GM21786 (cell line): Measurements from ENCODE around the gene MYL11.

Experiments
- ATAC-seq: cut with Tn5 transposase; IDR thresholded peaks from one replicate; pipeline ENCODE4 v1.9.1; 2021; ENCODE audit not compliant: unreplicated experiment

MYL11 gene

DNA sequence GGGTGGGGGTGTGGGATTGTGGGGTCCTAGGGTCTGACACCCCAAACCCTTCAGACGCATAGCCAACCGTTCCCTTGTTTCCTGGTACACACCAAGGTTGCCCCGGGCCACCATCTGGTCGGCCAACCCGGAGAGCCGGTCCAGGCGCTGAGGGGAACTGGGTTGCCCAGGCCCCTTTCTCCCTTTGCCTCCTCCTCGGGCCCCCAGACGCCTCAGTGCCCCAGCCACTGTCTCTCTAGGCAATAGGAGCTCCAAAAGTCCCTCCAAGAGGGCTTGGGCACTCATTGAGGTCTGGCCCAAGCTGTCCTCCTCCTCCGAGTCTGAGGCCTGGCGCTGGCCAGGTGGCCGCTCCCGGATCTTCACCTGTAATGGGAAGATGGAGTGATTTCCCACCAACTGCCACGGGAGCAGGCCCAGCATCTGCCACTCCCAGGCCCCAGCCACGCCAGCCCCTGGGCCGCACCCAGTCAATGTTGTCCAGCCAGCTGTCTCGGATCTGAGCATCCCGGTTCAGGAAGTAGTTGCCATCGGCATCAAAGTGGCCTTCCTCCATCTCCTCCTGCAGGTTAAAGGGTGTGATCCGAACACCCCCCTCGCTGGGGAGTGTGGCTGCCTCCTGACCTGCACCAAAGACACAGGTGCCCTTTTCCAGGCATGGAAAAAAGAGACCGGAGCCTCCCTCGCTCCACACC, 21.0 kb upstream of the MYL11 start:
- no peak for ATAC-seq

DNA sequence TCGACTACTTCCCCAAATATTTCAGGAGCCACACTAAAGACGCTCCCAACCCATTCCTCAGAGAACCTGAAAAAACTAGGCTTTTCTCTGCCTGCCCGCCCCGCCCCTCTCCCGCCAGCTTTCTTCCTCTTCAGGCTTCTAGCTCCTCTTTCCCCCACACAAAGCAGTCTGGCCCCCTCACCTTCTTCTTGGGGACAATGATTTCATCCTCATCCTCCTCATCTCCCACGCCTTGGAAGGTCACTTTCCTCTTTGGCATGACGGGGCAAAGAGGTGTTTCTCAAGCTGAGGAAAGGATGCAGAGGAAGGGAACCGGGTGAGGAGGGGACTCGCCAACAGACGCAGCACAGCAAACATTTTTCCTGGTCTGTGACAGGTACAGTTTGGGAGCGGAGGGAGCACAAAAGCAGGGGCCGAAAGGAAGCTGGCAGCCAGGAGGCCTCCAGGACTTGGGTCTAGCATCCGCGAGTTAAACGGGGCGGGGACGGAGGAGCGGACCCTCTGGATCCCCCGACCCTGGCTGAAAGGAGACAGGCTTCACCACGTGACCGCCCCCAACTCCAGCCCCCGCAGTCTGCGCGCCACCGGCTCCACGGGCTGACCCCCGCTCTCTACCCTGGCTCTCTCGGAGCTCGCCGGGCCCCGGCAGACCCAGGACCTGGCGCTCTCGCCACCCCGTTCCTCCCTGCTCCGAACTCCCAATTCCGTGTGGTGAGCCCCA, 20.0 kb upstream of the MYL11 start:
- peak; percentile 13 for ATAC-seq

- ATAC-seq = peak; percentile 63
These were observed 19.3 kb upstream of the MYL11 start, which contains the start of gene CD2BP2 for GRCh38 chr16:30355144-30355953. CD2BP2 (minus strand) TSS chr16:30355308; CDS start chr16:30354681, 627 bp downstream.

- no peak for ATAC-seq
These were observed 18.7 kb upstream of the MYL11 start for GRCh38 chr16:30355954-30356308.

GRCh38 chr16:30356401-30357084, 18.1 kb upstream of the MYL11 start:
- ATAC-seq = no peak

DNA sequence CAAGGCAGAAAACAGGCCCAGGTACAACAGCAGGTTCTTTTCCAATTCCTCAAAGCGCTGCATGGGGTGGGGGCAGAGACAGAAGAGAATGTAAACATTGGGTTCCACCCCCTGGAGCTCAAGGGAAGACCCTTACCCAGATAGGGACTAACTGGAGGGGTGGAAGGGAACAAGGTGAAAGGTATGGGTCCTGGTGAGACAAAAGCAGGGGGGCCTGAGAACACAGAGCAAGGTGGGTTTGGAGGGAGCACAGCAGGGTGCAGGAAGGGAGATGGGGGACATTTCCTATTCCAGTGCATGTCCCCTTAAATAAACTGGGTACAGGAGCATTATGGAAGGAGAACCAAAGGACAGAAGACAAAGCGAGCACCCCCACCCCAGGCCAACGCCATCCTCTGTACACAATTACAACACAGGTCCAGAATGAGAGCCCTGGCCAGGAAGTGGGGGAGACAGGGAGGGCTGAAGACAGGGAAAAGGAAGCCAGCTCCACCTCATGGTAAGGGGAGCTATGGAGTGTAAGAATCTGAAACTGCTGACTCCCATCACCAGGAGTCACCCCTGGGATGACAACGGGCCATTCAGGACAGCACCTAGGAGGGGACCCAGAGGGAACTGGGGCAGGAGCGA, 17.4 kb upstream of the MYL11 start:
- no peak for ATAC-seq

GRCh38 chr16:30357715-30358576, 16.7 kb upstream of the MYL11 start:
- no peak for ATAC-seq

- ATAC-seq = no peak
These were observed 16.0 kb upstream of the MYL11 start for GRCh38 chr16:30358577-30358936.

DNA sequence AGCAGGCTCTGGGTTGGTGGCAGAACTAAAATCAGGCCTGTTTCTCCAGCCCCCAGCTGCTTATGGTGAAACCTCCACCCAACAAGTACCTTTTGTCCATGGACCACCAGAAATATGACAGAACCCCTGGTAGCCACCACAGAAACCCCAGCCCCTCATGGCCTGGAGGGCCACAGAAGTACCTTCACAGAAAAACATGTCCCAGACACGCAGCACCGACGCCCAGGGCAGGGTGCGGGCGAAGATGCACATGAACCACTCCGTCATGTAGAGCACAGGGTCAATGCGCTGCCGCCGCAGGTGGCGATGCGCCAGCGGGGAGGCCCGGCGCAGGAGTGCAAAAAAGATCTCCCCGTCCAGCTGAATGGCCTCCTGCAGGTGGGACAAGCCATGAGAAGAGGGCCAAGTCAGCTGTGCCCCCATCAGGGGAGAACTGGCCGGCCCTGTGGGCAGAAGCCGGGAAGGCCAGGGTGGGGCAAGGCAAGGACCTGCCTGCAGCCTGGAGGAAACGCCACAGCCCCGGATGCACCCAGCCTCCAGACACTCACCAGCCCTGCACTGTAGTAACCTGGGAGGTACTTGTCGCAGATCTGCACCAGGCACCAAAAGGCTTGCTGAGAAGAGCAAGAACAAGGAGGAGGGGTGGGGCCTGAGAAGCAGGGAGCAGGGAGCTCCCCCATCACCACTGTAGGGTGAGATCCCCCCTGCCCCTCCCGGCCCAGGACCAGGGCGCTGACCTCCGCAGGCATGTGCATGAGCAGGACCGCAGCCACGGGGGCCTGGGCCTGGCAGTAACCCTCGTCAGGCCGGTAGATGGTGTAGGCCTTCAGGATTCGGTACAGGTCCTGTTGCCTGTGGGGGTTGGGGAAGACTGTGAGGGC, 15.4 kb upstream of the MYL11 start:
- ATAC-seq = no peak

DNA sequence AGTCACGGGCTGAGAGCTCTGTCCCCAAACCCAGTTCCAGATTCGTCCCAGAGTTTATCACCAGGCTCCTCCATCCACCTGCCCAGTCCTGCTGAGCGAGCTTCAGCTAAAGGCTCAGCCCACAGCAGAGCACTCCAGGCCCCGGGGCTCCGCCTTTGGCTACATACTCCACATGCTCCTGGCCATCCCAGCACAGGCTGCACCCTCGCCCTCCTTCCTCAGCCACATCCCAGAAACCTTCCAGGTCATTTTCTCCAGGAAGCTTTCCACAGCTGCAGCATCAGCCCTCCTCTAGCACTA, 14.8 kb upstream of the MYL11 start:
- no peak for ATAC-seq

- no peak for ATAC-seq
These were observed 13.4 kb upstream of the MYL11 start for GRCh38 chr16:30361180-30361579.

DNA sequence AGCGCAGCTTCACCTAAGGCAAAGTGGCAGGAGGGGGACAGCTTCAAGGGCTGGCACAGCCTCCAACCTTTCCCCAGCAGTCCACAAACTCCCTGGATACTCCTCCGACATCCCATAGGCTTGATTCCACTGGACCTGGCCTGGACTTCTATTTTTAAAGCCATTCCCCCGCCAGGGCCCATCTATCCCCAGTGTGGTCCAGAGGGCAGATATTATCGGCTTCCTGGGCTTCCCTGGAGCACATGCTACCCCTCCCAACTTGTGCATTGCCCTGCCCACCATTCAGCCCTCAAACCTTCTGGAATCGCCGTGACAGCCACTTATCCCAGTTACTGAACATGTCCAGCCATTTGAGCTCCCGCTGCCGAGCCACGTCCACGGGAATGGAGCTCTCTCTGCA, 9.4 kb upstream of the MYL11 start:
- no peak for ATAC-seq

DNA sequence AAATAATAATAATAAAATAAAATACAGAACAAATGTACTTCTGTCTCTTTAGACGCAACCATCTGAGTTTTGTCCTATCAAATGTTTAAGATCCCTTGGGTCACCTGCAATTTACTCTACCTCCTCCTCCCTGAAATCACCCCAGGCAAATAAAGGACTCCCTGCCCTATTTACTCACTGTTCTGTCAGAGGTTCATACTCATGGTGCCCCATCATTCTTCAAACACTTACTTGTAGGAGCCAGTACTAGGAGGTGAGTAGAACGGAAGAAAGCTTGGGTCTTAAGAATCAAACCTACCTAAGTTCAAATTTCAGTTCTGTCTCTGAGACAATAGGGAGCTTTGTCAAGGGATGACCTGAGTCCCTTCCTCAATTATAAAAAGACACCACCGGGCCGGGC, 8.1 kb upstream of the MYL11 start:
- ATAC-seq = no peak

- no peak for ATAC-seq
These were observed 7.1 kb upstream of the MYL11 start for GRCh38 chr16:30367349-30368009.

DNA sequence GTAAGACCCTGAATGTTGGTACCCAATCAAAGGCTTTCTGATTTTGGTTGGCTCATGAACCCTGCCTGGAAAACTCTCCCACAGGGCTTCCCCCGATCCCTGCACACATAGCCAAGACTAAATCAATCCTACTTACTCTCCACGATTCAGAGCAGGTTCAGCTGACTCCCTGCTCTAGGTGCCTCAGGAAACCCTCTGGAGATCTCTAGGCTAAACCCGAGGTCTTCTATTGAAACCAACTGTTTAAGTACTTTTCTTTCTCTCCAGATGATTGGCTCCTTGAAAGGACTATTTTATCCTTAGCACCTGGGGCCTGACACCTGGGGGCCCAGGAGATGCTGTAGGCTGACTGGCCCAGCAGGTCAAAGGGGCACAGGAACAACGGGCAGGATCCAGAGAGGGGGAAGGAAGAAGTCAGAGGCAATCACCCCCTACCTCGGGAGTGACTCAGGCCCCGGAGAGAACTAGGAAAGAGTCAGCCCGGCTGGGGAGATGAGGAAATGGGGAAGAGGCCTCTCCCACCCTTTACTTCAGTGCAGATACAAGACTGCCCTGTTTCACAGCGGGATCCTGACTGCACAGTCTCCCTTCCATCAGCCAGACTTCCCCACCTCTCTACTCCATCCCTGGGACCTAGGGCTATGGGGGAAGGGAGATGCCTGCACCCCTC, 6.3 kb upstream of the MYL11 start:
- ATAC-seq = no peak

- ATAC-seq = no peak
These were observed 5.9 kb upstream of the MYL11 start for GRCh38 chr16:30368792-30369090.

DNA sequence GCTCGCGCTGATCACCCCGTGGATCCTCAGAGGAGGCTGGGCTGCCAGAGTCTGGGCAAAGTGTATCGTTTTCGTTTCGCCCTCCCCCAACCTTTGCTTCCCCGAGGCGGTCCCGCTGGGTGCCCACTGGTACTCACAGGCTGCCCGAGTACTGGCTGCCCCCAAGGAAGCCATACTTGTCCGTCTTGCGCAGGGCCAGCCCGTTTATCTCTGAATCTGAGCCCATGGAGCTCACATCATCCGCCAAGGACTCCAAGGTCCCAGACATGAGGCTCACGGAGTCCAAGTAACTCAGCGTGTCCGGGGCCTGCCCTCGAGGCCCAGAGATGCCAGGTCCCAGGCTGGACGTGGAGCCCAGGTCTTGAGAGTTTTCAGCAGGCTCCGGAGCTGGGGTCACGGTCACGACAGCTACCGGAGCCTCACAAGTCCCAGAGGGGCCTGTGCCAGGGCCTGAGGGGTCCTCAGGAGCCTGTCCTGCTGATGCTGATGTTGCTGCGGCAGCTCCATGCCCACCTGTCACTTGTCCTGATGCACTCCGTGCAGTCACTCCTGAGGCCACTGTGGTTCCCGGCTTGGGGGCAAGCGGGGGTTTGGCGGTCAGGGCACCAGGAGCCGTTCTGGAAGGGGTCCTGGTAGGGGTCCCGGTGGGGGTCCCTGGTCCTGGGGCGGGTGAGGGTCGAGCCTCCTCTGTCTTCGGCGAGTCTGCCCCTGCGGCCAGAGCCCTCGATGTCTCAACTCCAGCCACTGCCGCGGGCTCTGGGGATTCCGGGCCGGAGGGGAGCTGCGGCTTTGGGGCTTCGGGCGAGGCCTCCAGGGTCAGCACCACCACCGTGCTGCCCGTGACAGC, 5.3 kb upstream of the MYL11 start:
- ATAC-seq = no peak
